ENCODE results near the gene SEC14L3.
A peak's percentile ranks its signal among the peaks of the same experiment; 100 is the strongest.

Gene SEC14L3

DNA sequence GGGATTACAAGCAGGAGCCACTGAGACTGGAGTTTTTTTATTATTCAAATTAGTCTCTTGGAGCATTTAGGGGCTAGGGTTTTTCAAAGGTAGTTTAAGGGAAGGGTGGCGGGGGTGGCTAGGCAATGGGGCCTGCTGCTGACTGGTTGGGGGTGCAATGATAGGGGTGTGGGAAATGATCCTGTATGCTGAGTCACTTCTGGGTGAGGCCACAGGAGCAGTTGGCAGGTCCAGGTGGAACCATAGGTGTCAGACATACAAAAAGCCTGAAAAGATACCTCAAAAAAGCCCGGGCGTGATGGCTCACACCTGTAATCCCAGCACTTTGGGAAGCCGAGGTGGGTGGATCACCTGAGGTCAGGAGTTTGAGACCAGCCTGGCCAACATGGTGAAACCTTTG, 32.6 kb downstream of the SEC14L3 start:
- Histone ChIP-seq H3K27me3 (replicated peaks; ENCODE audit: insufficient read depth, low read length) (peaks cover 65% of the 10 kb centered on the region), H2AFZ (ENCODE audit: low read length) (no peak overlapping the region), H3K9me2 (replicated peaks; ENCODE audit: insufficient read depth, low read length) (no peaks in the 10 kb centered on the region), H3F3A (ENCODE audit: insufficient read depth, low read length) (no peaks in the 10 kb centered on the region; the same call in 1 of the 2 replicates), H3K79me2 (ENCODE audit: low read length) (no peaks in the 10 kb centered on the region), H3K27ac (ENCODE audit: low read length) (no peak overlapping the region), H3K9ac (ENCODE audit: low read length) (no peak overlapping the region), H3K4me3 (ENCODE audit: low read length) (no peak overlapping the region), H3K4me2 (ENCODE audit: low read depth, low read length) (no peak overlapping the region), H3K9me3 (replicated peaks; ENCODE audit: insufficient read depth, low read length) (no peaks in the 10 kb centered on the region), H4K20me1 (ENCODE audit: insufficient read depth, low read length) (no peaks in the 10 kb centered on the region), H3K36me3 (replicated peaks; ENCODE audit: insufficient read depth, low read length) (no peaks in the 10 kb centered on the region), H3K4me1 (ENCODE audit: low read length) (peaks cover 13% of the 10 kb centered on the region)
- TF ChIP-seq EZH2 (optimal IDR thresholded peaks at IDR 0.05; ENCODE audit: low read depth, low read length) (no peak), EZH2phosphoT487 (IDR thresholded peaks at IDR 0.05; ENCODE audit: low read length) (no peak)
- TF ChIP-seq, protein P1, sequence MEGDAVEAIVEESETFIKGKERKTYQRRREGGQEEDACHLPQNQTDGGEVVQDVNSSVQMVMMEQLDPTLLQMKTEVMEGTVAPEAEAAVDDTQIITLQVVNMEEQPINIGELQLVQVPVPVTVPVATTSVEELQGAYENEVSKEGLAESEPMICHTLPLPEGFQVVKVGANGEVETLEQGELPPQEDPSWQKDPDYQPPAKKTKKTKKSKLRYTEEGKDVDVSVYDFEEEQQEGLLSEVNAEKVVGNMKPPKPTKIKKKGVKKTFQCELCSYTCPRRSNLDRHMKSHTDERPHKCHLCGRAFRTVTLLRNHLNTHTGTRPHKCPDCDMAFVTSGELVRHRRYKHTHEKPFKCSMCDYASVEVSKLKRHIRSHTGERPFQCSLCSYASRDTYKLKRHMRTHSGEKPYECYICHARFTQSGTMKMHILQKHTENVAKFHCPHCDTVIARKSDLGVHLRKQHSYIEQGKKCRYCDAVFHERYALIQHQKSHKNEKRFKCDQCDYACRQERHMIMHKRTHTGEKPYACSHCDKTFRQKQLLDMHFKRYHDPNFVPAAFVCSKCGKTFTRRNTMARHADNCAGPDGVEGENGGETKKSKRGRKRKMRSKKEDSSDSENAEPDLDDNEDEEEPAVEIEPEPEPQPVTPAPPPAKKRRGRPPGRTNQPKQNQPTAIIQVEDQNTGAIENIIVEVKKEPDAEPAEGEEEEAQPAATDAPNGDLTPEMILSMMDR (IDR thresholded peaks at IDR 0.05; ENCODE audit: low read length) = no peak
- no peak for DNase-seq

DNA sequence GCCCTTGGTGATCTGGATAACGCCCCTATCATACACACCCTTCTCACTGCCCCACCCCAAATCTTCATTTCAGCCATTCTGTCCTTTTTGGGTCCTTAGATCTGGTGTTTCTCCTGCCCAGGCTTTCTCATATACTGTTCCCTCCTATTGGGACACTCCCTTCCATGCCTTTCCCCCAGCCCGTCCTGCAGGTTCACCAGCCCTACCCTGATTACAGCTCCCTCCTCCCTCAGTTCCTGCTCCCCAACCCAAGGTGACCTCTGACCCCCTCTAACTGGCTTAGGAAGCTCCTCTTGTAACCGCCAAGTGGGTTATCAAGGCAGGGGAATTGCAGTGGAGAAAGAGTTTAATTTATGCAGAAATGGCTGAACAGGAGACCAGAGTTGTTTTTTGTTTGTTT, 33.3 kb downstream of the SEC14L3 start:
- H3K36me3 ChIP-seq (replicated peaks; ENCODE audit: insufficient read depth, low read length) = no peaks in the 10 kb centered on the region
- H2AFZ ChIP-seq (ENCODE audit: low read length) = no peak overlapping the region
- H3K9me3 ChIP-seq (replicated peaks; ENCODE audit: insufficient read depth, low read length) = no peaks in the 10 kb centered on the region
- TF ChIP-seq, protein P1 (IDR thresholded peaks at IDR 0.05; ENCODE audit: low read length) = no peak
- TF ChIP-seq EZH2 (optimal IDR thresholded peaks at IDR 0.05; ENCODE audit: low read depth, low read length) (no peak), EZH2phosphoT487 (IDR thresholded peaks at IDR 0.05; ENCODE audit: low read length) (no peak)
- peaks cover 60% of the 10 kb centered on the region for H3K27me3 ChIP-seq (replicated peaks; ENCODE audit: insufficient read depth, low read length)
- no peaks in the 10 kb centered on the region for H3K9me2 ChIP-seq (replicated peaks; ENCODE audit: insufficient read depth, low read length)
- H3K4me2 ChIP-seq (ENCODE audit: low read depth, low read length) = no peak overlapping the region
- H4K20me1 ChIP-seq (ENCODE audit: insufficient read depth, low read length) = no peaks in the 10 kb centered on the region
- H3K4me3 ChIP-seq (ENCODE audit: low read length) = no peak overlapping the region
- no peak overlapping the region for H3K27ac ChIP-seq (ENCODE audit: low read length)
- H3F3A ChIP-seq (ENCODE audit: insufficient read depth, low read length) = no peaks in the 10 kb centered on the region
- DNase-seq = no peak
- H3K9ac ChIP-seq (ENCODE audit: low read length) = no peak overlapping the region
- H3K4me1 ChIP-seq (ENCODE audit: low read length) = peaks cover 13% of the 10 kb centered on the region
- no peaks in the 10 kb centered on the region for H3K79me2 ChIP-seq (ENCODE audit: low read length)

DNA sequence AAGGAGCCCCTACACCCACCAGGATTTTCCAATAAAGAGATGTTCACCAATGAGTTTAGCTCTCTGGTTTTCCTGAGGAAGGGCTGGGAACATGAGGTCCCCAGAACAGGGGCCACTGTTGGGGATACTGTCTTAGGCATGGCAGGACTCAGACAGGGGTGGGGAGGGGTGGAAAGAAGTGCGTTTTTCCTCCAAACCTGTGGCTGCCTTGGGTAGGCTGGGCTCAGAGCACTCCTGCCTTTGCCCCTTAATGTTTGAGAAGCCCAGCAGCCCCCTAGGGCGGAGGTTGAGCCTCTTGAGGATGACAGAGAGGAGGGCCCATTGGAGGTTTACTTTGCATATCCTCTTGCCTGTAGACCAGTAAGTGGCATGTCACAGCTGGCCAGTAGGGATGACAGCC, 35.6 kb downstream of the SEC14L3 start:
- Histone ChIP-seq H3K4me2 (ENCODE audit: low read depth, low read length) (no peak overlapping the region), H2AFZ (ENCODE audit: low read length) (peak overlapping the region; percentile 36; the same call in 1 of the 2 replicates), H3K27me3 (replicated peaks; ENCODE audit: insufficient read depth, low read length) (peaks cover 44% of the 10 kb centered on the region), H3K4me1 (ENCODE audit: low read length) (peaks cover 3% of the 10 kb centered on the region; the same call in 1 of the 2 replicates), H3K4me3 (ENCODE audit: low read length) (no peak overlapping the region), H4K20me1 (ENCODE audit: insufficient read depth, low read length) (no peaks in the 10 kb centered on the region), H3K27ac (ENCODE audit: low read length) (no peak overlapping the region), H3K9me2 (replicated peaks; ENCODE audit: insufficient read depth, low read length) (no peaks in the 10 kb centered on the region), H3K79me2 (ENCODE audit: low read length) (no peaks in the 10 kb centered on the region), H3K36me3 (replicated peaks; ENCODE audit: insufficient read depth, low read length) (no peaks in the 10 kb centered on the region), H3K9me3 (replicated peaks; ENCODE audit: insufficient read depth, low read length) (no peaks in the 10 kb centered on the region), H3K9ac (ENCODE audit: low read length) (no peak overlapping the region), H3F3A (ENCODE audit: insufficient read depth, low read length) (no peaks in the 10 kb centered on the region)
- TF ChIP-seq EZH2 (optimal IDR thresholded peaks at IDR 0.05; ENCODE audit: low read depth, low read length) (no peak), EZH2phosphoT487 (IDR thresholded peaks at IDR 0.05; ENCODE audit: low read length) (no peak)
- TF ChIP-seq, protein P1 (IDR thresholded peaks at IDR 0.05; ENCODE audit: low read length) = no peak
- no peak for DNase-seq

All from MM.1S (cell line).